CD4-positive, alpha-beta T cell treated with Interleukin-15 for 4 hours (primary cell): ENCODE data around the gene PGAP6.
"Not testable (repeated sequence)": the region's sequence is repeated elsewhere in the genome, so short reads cannot be mapped to it uniquely, and the experiment has no call there.

Experiments used
- DNase-seq: peaks from one replicate; pipeline ENCODE4 v3.0.0-alpha.2; 2020; ENCODE audit warnings: low spot score

PGAP6 gene

GRCh38 chr16:378113-378820 lies 3.5 kb downstream of the PGAP6 start:
- not testable (repeated sequence) for DNase-seq

GRCh38 chr16:377419-377951 lies 4.3 kb downstream of the PGAP6 start:
- DNase-seq, result no peak

- DNase-seq, result no peak
Measured at GRCh38 chr16:376817-377418, 4.9 kb downstream of the PGAP6 start.

- DNase-seq, result no peak
Measured at GRCh38 chr16:375927-376816, 5.6 kb downstream of the PGAP6 start.

- DNase-seq, result no peak
Measured at GRCh38 chr16:375212-375611, 6.6 kb downstream of the PGAP6 start.

- DNase-seq, result no peak
Measured at GRCh38 chr16:374616-374926, 7.2 kb downstream of the PGAP6 start.

GRCh38 chr16:373848-374615 lies 7.7 kb downstream of the PGAP6 start:
- no peak for DNase-seq

GRCh38 chr16:373020-373598 lies 8.7 kb downstream of the PGAP6 start:
- no peak for DNase-seq

- DNase-seq, result no peak
Measured at GRCh38 chr16:372302-372983, 9.3 kb downstream of the PGAP6 start.

- no peak for DNase-seq
Measured at GRCh38 chr16:371515-372301, 10.1 kb downstream of the PGAP6 start.

- no peak for DNase-seq
Measured at GRCh38 chr16:370979-371514, 10.7 kb downstream of the PGAP6 start.

- peak; percentile 93 for DNase-seq
Measured at GRCh38 chr16:370443-370842, 11.3 kb downstream of the PGAP6 start, which contains the start of gene MRPL28. Gene MRPL28, minus strand, starts transcription at chr16:370538. Its CDS starts 320 bp downstream, at chr16:370218.

- no peak for DNase-seq
Measured at GRCh38 chr16:369866-370436, 11.8 kb downstream of the PGAP6 start.

- DNase-seq, result no peak
Measured at GRCh38 chr16:369275-369865, 12.4 kb downstream of the PGAP6 start.

- no peak for DNase-seq
Measured at GRCh38 chr16:368388-369158, 13.2 kb downstream of the PGAP6 start.

GRCh38 chr16:367333-367903 lies 14.4 kb downstream of the PGAP6 start:
- DNase-seq, result no peak

- no peak for DNase-seq
Measured at GRCh38 chr16:366476-366875, 15.3 kb downstream of the PGAP6 start.
